ENCODE measurements around the gene ANG. TPM values are rescaled to one million over a fixed set of nuclear protein-coding genes. Genes with fewer than 3 reads are reported as not detected.

Gene ANG
- total RNA-seq, 1 experiment from 2014 or later = 3.2 TPM

DNA sequence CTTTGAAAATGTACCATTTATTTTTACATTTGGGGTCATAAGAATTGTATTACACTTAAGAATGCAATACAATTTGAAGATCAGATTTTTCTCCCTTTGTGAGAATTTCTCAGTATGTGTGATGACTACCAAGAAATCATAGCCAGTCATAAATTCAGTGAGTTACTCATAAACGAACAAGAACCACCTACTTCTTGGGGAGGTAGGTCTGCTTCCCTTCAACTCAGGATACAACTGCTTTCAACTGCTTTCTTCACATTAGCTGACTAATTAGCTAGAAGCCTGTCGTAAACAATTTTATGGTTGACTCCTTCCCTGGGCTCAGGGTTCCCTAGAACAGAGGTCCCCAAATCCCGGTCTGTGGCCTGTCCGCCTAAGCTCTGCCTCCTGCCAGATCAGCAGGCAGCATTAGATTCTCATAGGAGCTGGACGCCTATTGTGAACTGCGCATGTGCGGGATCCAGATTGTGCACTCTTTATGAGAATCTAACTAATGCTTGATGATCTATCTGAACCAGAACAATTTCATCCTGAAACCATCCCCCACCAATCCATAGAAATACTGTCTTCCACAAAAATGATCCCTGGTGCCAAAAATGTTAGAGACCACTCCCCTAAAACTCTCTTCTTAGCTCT is 3.7 kb downstream of the ANG start:
- Histone ChIP-seq H3K4me2 (ENCODE audit: insufficient read depth, insufficient read length, low read length) (no peak overlapping the region), H3K79me2 (ENCODE audit: insufficient read depth, low read length) (no peaks in the 10 kb centered on the region), H3K23me2 (ENCODE audit: insufficient read length, low read depth, low read length, poor library complexity, severe bottlenecking) (no peaks in the 10 kb centered on the region), H3T11ph (ENCODE audit: low read length) (no peak overlapping the region), H2BK20ac (ENCODE audit: low read depth, low read length, poor library complexity, severe bottlenecking) (no peak overlapping the region), H3K9ac (ENCODE audit: extremely low read depth, insufficient read length, low read length) (no peak overlapping the region), H4K91ac (ENCODE audit: insufficient read length, low read depth, low read length) (no peak overlapping the region), H3K18ac (ENCODE audit: insufficient read length, low read depth, low read length) (no peak overlapping the region), H4K8ac (replicated peaks; ENCODE audit: insufficient read length, low read depth, low read length) (no peak overlapping the region), H3K27ac (ENCODE audit: insufficient read length, low read depth, low read length) (no peak overlapping the region), H2AFZ (ENCODE audit: low read length) (no peak overlapping the region), H2AK5ac (ENCODE audit: insufficient read length, low read length) (no peak overlapping the region), H2BK15ac (ENCODE audit: low read depth, low read length) (no peak overlapping the region), H4K5ac (ENCODE audit: insufficient read length, low read depth, low read length) (no peak overlapping the region), H3K4me1 (ENCODE audit: insufficient read depth, low read length) (no peaks in the 10 kb centered on the region), H3K9me3 (ENCODE audit: control insufficient read depth, low read depth, low read length) (no peaks in the 10 kb centered on the region), H2BK5ac (ENCODE audit: insufficient read length, low read length) (no peak overlapping the region), H2BK120ac (ENCODE audit: low read depth, low read length, poor library complexity, severe bottlenecking) (no peak overlapping the region), H3K79me1 (ENCODE audit: insufficient read depth, low read depth, low read length, poor library complexity, severe bottlenecking) (no peaks in the 10 kb centered on the region), H3K56ac (ENCODE audit: insufficient read length, low read depth, low read length) (no peak overlapping the region), H4K20me1 (ENCODE audit: control insufficient read depth, insufficient read depth, insufficient read length) (no peaks in the 10 kb centered on the region), H3K4ac (ENCODE audit: low read depth, low read length) (no peak overlapping the region), H3K14ac (ENCODE audit: insufficient read depth, low read length) (no peak overlapping the region), H3K23ac (ENCODE audit: insufficient read length, low read depth, low read length) (no peak overlapping the region), H3K27me3 (ENCODE audit: insufficient read depth, low read length) (no peaks in the 10 kb centered on the region), H2BK12ac (ENCODE audit: insufficient read length, low read depth, low read length) (no peak overlapping the region)
- Mint-ChIP-seq H3K9me3 (no peaks in the 10 kb centered on the region), H3K27ac (no peak overlapping the region), H3K4me1 (peaks cover under 1 to 3% of the 10 kb centered on the region in 2 experiments; a peak in 2 of 4 replicates), H3K36me3 (ENCODE audit: insufficient read depth in 1 of 3, low read depth in 3 of 3) (peaks cover 0 to 6% (median 0%) of the 10 kb centered on the region in 3 experiments; a peak in 1 of 7 replicates), H3K27me3 (ENCODE audit: low read depth) (no peaks in the 10 kb centered on the region), H3K4me3 (no peak overlapping the region)
- no peak for DNase-seq
- TF ChIP-seq, protein P1, sequence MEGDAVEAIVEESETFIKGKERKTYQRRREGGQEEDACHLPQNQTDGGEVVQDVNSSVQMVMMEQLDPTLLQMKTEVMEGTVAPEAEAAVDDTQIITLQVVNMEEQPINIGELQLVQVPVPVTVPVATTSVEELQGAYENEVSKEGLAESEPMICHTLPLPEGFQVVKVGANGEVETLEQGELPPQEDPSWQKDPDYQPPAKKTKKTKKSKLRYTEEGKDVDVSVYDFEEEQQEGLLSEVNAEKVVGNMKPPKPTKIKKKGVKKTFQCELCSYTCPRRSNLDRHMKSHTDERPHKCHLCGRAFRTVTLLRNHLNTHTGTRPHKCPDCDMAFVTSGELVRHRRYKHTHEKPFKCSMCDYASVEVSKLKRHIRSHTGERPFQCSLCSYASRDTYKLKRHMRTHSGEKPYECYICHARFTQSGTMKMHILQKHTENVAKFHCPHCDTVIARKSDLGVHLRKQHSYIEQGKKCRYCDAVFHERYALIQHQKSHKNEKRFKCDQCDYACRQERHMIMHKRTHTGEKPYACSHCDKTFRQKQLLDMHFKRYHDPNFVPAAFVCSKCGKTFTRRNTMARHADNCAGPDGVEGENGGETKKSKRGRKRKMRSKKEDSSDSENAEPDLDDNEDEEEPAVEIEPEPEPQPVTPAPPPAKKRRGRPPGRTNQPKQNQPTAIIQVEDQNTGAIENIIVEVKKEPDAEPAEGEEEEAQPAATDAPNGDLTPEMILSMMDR (conservative IDR thresholded peaks at IDR 0.05) = no peak
- no CpG with 5 or more reads among the region's 7 CpGs for WGBS (ENCODE audit: extremely low coverage, insufficient read length, low lambda C conversion rate)

Data from H9 (cell line).